ENCODE data around the gene MEMO1.

The MEMO1 gene

GRCh38 chr2:31987454-31988220 is 23.2 kb downstream of the MEMO1 start:
- Histone ChIP-seq H3K27ac (ENCODE audit: low read depth, low read length) (no peak overlapping the region), H3K79me2 (ENCODE audit: control insufficient read depth, low read length) (peaks cover 97% of the 10 kb centered on the region), H3K36me3 (ENCODE audit: control insufficient read depth, low read length) (no peaks in the 10 kb centered on the region), H3K4me1 (ENCODE audit: control insufficient read depth, low read length) (peaks cover 2% of the 10 kb centered on the region; the same call in 1 of the 2 replicates), H3F3A (ENCODE audit: control insufficient read depth, insufficient read depth) (0 out of 2 replicates have a peak, but pooled peaks cover 2% of the 10 kb centered on the region), H3K9me2 (replicated peaks; ENCODE audit: control insufficient read depth, low read length) (no peaks in the 10 kb centered on the region), H3K27me3 (ENCODE audit: control insufficient read depth, low read length) (no peaks in the 10 kb centered on the region), H3K4me3 (ENCODE audit: low read length) (no peak overlapping the region), H3K4me2 (ENCODE audit: low read length) (no peak overlapping the region), H3K9me3 (ENCODE audit: control insufficient read depth, insufficient read depth, low read length) (no peaks in the 10 kb centered on the region), H4K20me1 (ENCODE audit: control insufficient read depth, insufficient read depth, low read depth, low read length) (peaks cover 3% of the 10 kb centered on the region; the same call in 1 of the 2 replicates)
- no peak for TF ChIP-seq CTCF (IDR thresholded peaks at IDR 0.05; ENCODE audit: low read depth, low read length, poor library complexity, severe bottlenecking)
- TF ChIP-seq EZH2phosphoT487 (IDR thresholded peaks at IDR 0.05; ENCODE audit: borderline replicate concordance, low read length): no peak

DNA sequence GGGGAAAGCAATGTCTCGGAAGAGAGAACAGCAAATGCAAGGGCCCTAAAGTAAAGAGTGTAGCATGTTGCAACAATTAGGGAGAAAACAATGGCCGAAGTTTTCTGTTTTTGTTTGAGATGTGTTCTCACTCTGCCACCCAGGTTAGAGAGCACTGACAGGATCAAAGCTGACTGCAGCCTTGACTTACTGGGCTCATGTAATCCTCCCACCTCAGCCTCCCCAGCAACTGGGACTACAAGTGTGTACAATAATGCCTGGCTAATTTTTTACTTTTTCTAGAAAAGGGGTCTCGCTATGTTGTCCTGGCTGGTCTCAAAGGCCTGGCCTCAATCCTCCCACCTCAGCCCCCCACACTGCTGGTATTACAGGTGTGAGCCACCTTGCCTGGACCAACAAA is 23.9 kb downstream of the MEMO1 start:
- H4K20me1 ChIP-seq (ENCODE audit: control insufficient read depth, insufficient read depth, low read depth, low read length): peaks cover 3% of the 10 kb centered on the region; the same call in 1 of the 2 replicates
- H3K9me2 ChIP-seq (replicated peaks; ENCODE audit: control insufficient read depth, low read length): no peaks in the 10 kb centered on the region
- H3K4me1 ChIP-seq (ENCODE audit: control insufficient read depth, low read length): peaks cover 2% of the 10 kb centered on the region; the same call in 1 of the 2 replicates
- no peaks in the 10 kb centered on the region for H3K36me3 ChIP-seq (ENCODE audit: control insufficient read depth, low read length)
- no peak for TF ChIP-seq CTCF (IDR thresholded peaks at IDR 0.05; ENCODE audit: low read depth, low read length, poor library complexity, severe bottlenecking)
- TF ChIP-seq EZH2phosphoT487 (IDR thresholded peaks at IDR 0.05; ENCODE audit: borderline replicate concordance, low read length): no peak
- peaks cover 96% of the 10 kb centered on the region for H3K79me2 ChIP-seq (ENCODE audit: control insufficient read depth, low read length)
- 0 out of 2 replicates have a peak, but pooled peaks cover under 1% of the 10 kb centered on the region for H3F3A ChIP-seq (ENCODE audit: control insufficient read depth, insufficient read depth)
- no peaks in the 10 kb centered on the region for H3K9me3 ChIP-seq (ENCODE audit: control insufficient read depth, insufficient read depth, low read length)
- no peaks in the 10 kb centered on the region for H3K27me3 ChIP-seq (ENCODE audit: control insufficient read depth, low read length)
- no peak overlapping the region for H3K27ac ChIP-seq (ENCODE audit: low read depth, low read length)
- no peak overlapping the region for H3K4me2 ChIP-seq (ENCODE audit: low read length)
- H3K4me3 ChIP-seq (ENCODE audit: low read length): no peak overlapping the region

- Histone ChIP-seq H3F3A (ENCODE audit: control insufficient read depth, insufficient read depth) (no peaks in the 10 kb centered on the region), H3K9me2 (replicated peaks; ENCODE audit: control insufficient read depth, low read length) (no peaks in the 10 kb centered on the region), H3K27me3 (ENCODE audit: control insufficient read depth, low read length) (no peaks in the 10 kb centered on the region), H3K27ac (ENCODE audit: low read depth, low read length) (no peak overlapping the region), H3K36me3 (ENCODE audit: control insufficient read depth, low read length) (no peaks in the 10 kb centered on the region), H3K4me1 (ENCODE audit: control insufficient read depth, low read length) (peaks cover 10% of the 10 kb centered on the region), H3K4me2 (ENCODE audit: low read length) (no peak overlapping the region), H4K20me1 (ENCODE audit: control insufficient read depth, insufficient read depth, low read depth, low read length) (peaks cover 3% of the 10 kb centered on the region; the same call in 1 of the 2 replicates), H3K9me3 (ENCODE audit: control insufficient read depth, insufficient read depth, low read length) (no peaks in the 10 kb centered on the region), H3K4me3 (ENCODE audit: low read length) (no peak overlapping the region), H3K79me2 (ENCODE audit: control insufficient read depth, low read length) (peaks cover 96% of the 10 kb centered on the region)
- TF ChIP-seq CTCF (IDR thresholded peaks at IDR 0.05; ENCODE audit: low read depth, low read length, poor library complexity, severe bottlenecking): no peak
These were observed 26.9 kb downstream of the MEMO1 start for GRCh38 chr2:31983762-31984467.
